Measurements from ENCODE around the gene SLC27A4.

GRCh38 chr9:128342971-128343680 lies 2.8 kb downstream of the SLC27A4 start:
- TF ChIP-seq EP300 (IDR thresholded peaks at IDR 0.05; ENCODE audit: borderline replicate concordance in 1 of 2, control insufficient read depth in 1 of 2, low read depth in 2 of 2, low read length in 2 of 2) = no peak
- no peak for TF ChIP-seq TAF1 (IDR thresholded peaks at IDR 0.05; ENCODE audit: borderline replicate concordance, low read depth, low read length)
- no peak for TF ChIP-seq CTCF (IDR thresholded peaks at IDR 0.05 in 2 of 3, conservative IDR thresholded peaks at IDR 0.05 in 1 of 3; ENCODE audit: control insufficient read depth in 2 of 3, extremely low read depth in 1 of 3, insufficient read depth in 1 of 3, low read depth in 3 of 3, low read length in 3 of 3)
- no peak for TF ChIP-seq HCFC1 (IDR thresholded peaks at IDR 0.05; ENCODE audit: low read length)
- no peak for TF ChIP-seq USF1 (IDR thresholded peaks at IDR 0.05; ENCODE audit: borderline replicate concordance, extremely low read length, insufficient read depth, low read depth, low read length)
- TF ChIP-seq ESRRA (IDR thresholded peaks at IDR 0.05; ENCODE audit: low read length) = no peak
- TF ChIP-seq SRF (IDR thresholded peaks at IDR 0.05; ENCODE audit: low read depth in 2 of 2, low read length in 2 of 2) = no peak
- no peak for TF ChIP-seq MXI1 (IDR thresholded peaks at IDR 0.05; ENCODE audit: low read depth, low read length)
- no peak for TF ChIP-seq NR2C2 (IDR thresholded peaks at IDR 0.05; ENCODE audit: borderline replicate concordance, control insufficient read depth, insufficient read length, low read depth)
- TF ChIP-seq IKZF1 (conservative IDR thresholded peaks at IDR 0.05) = no peak

Measured in GM12878 (cell line).